CD14-positive monocyte (primary cell): ENCODE results near the gene POLR2J2. TPM values are rescaled to one million over a fixed set of nuclear protein-coding genes. Genes with fewer than 3 reads are reported as not detected.
"Not testable (repeated sequence)": the region's sequence is repeated elsewhere in the genome, so short reads cannot be mapped to it uniquely, and the experiment has no call there.

ENCODE experiments used
- DNase-seq, 3 donors: peaks; one replicate each; pipeline ENCODE4 v3.0.0-alpha.2; 2011 to 2022
- H2AFZ ChIP-seq: 2 replicates; pipeline ENCODE4 v1.6.0; 2012; ENCODE audit warnings: mild to moderate bottlenecking, low read depth, low read length, inconsistent platforms; ENCODE audit not compliant: insufficient read depth, poor library complexity, severe bottlenecking
- H3K27ac ChIP-seq, 2 donors: 1 replicate in 1 of 2; 2 replicates in 1 of 2; pipeline ENCODE4 v1.5.1; 2012 to 2013; ENCODE audit warnings: low read length in 2 of 2, control low read depth in 1 of 2, inconsistent platforms in 1 of 2, low read depth in 1 of 2, mild to moderate bottlenecking in 1 of 2
- H3K27me3 ChIP-seq, 2 donors: one replicate each; pipeline versions ENCODE4 v1.6.0 to v1.6.1; 2011 to 2013; ENCODE audit warnings: low read length in 2 of 2; ENCODE audit not compliant: control insufficient read depth in 2 of 2, insufficient read depth in 2 of 2
- H3K36me3 ChIP-seq, 2 donors: replicated peaks in 1 of 2; 1 replicate in 1 of 2; 2 replicates in 1 of 2; pipeline versions ENCODE4 v1.5.1 to v1.6.1; 2012 to 2013; ENCODE audit warnings: low read length in 2 of 2, control low read depth in 1 of 2, inconsistent platforms in 1 of 2, mild to moderate bottlenecking in 1 of 2; ENCODE audit not compliant: insufficient read depth in 2 of 2, control insufficient read depth in 1 of 2
- H3K4me1 ChIP-seq, 2 donors: 1 replicate in 1 of 2; 2 replicates in 1 of 2; pipeline versions ENCODE4 v1.5.1 to v1.6.1; 2012 to 2013; ENCODE audit warnings: low read length in 2 of 2, control low read depth in 1 of 2, inconsistent platforms in 1 of 2, mild to moderate bottlenecking in 1 of 2, moderate library complexity in 1 of 2; ENCODE audit not compliant: insufficient read depth in 2 of 2, control insufficient read depth in 1 of 2
- H3K4me2 ChIP-seq: replicated peaks from 2 replicates; pipeline ENCODE3; 2012; ENCODE audit warnings: low read length, moderate library complexity, mild to moderate bottlenecking; ENCODE audit not compliant: poor library complexity, severe bottlenecking; ENCODE audit errors: extremely low read depth
- H3K4me3 ChIP-seq, 3 experiments: fragments of 200-600 bp in 1 of 3; sonication (generic) in 1 of 3; replicated peaks in 1 of 3; 1 replicate in 2 of 3; 2 replicates in 1 of 3; pipeline ENCODE4 v1.5.1; 2011 to 2013; ENCODE audit warnings: low read length in 3 of 3, mild to moderate bottlenecking in 3 of 3, control low read depth in 2 of 3, low read depth in 2 of 3, inconsistent platforms in 1 of 3, moderate library complexity in 1 of 3
- H3K79me2 ChIP-seq: 2 replicates; pipeline ENCODE4 v1.6.0; 2012; ENCODE audit warnings: mild to moderate bottlenecking, control low read depth, inconsistent platforms, low read length, moderate library complexity; ENCODE audit not compliant: insufficient read depth
- H3K9ac ChIP-seq: 2 replicates; pipeline ENCODE4 v1.6.0; 2017; ENCODE audit warnings: low read length, mild to moderate bottlenecking; ENCODE audit not compliant: insufficient read depth, poor library complexity, severe bottlenecking
- H3K9me3 ChIP-seq, 2 donors: replicated peaks in 1 of 2; 1 replicate in 1 of 2; 2 replicates in 1 of 2; pipeline versions ENCODE4 v1.5.1 to v1.6.1; 2012 to 2013; ENCODE audit warnings: low read length in 2 of 2, control low read depth in 1 of 2; ENCODE audit not compliant: control insufficient read depth in 1 of 2, insufficient read depth in 1 of 2
- H4K20me1 ChIP-seq: 2 replicates; pipeline ENCODE4 v1.6.0; 2012; ENCODE audit warnings: mild to moderate bottlenecking, low read length, control low read depth, moderate library complexity; ENCODE audit not compliant: insufficient read depth
- H3K27ac Mint-ChIP-seq, 7 donors: one replicate each; pipeline ENCODE4 v1.8.0; 2020; ENCODE audit warnings: mild to moderate bottlenecking in 7 of 7, mixed read lengths in 7 of 7, moderate library complexity in 6 of 7, inconsistent platforms in 2 of 7
- H3K27me3 Mint-ChIP-seq, 3 donors: one replicate each; pipeline ENCODE4 v1.8.0; 2021 to 2022; ENCODE audit warnings: low read depth in 3 of 3, mild to moderate bottlenecking in 3 of 3, mixed read lengths in 3 of 3, moderate library complexity in 3 of 3, inconsistent platforms in 1 of 3
- H3K36me3 Mint-ChIP-seq, 2 donors: one replicate each; pipeline ENCODE4 v1.8.0; 2020; ENCODE audit warnings: mixed read lengths in 2 of 2, inconsistent platforms in 1 of 2, mild to moderate bottlenecking in 1 of 2
- H3K4me1 Mint-ChIP-seq: one replicate; pipeline ENCODE4 v1.8.0; 2020; ENCODE audit warnings: mild to moderate bottlenecking, mixed read lengths
- H3K4me3 Mint-ChIP-seq, 2 donors: one replicate each; pipeline ENCODE4 v1.8.0; 2020; ENCODE audit warnings: mild to moderate bottlenecking in 2 of 2, mixed read lengths in 2 of 2, moderate library complexity in 1 of 2
- H3K9me3 Mint-ChIP-seq, 7 donors: one replicate each; pipeline ENCODE4 v1.8.0; 2020 to 2022; ENCODE audit warnings: mixed read lengths in 7 of 7, mild to moderate bottlenecking in 6 of 7, moderate library complexity in 6 of 7, inconsistent platforms in 2 of 7
- WGBS: methylation state at CpG from one replicate; pipeline ENCODE4 v1.1.5; 2013; ENCODE audit warnings: missing lambda C conversion rate; ENCODE audit not compliant: insufficient coverage; 5-methylcytosine and 5-hydroxymethylcytosine counted together
- intact Hi-C, 2 donors: fragments of 100-400 bp; cut with micrococcal nuclease; formaldehyde crosslinking; loops; one replicate each; pipeline versions ENCODE4 v1.15.0 to v1.15.1; 2023
- polyA plus RNA-seq, 3 donors: library from polyadenylated mRNA; depleted of rRNA in 1 of 3; unstranded in 2 of 3; stranded (reverse) in 1 of 3; fragments of 300-500 nt in 2 of 3; fragments of >200 nt in 1 of 3; fragmentation: Illumina TruSeq in 2 of 3; gene quantifications; 1 replicate in 2 of 3; 2 replicates in 1 of 3; pipeline ENCODE4 v1.2.3, GENCODE V29; 2012 to 2021

Gene POLR2J2
- polyA plus RNA-seq, 3 donors, result 1.1 to 5.5 (median 1.2) TPM

DNA sequence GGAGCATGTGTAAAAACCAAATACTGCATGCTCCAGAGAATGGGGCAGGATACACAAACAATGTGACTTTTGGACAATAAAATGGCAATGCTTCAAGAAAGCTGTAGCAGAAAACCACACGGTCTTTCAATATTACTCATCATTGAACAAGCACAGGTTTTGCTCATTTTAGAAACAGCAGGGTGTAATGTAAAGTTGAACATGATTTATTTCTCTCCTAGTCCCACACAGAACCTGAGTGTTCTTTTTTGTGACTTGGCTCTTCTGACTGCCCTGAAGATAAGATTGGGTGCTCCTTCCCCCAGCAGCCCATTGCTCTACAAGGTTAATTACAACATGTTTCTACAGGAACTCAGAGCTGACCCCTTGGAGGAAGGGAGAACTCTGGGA lies 42.2 kb upstream of the POLR2J2 start:
- H3K79me2 ChIP-seq, H3K27me3 Mint-ChIP-seq, H3K36me3 ChIP-seq, H2AFZ ChIP-seq, H3K4me2 ChIP-seq, H3K9ac ChIP-seq, intact Hi-C loops, H3K9me3 Mint-ChIP-seq, H3K9me3 ChIP-seq, H3K36me3 Mint-ChIP-seq, H3K27me3 ChIP-seq, DNase-seq, H4K20me1 ChIP-seq: not testable (repeated sequence)
- peak overlapping the region in 1 of 3 experiments; percentile 12 for H3K4me3 ChIP-seq
- no CpG with 5 or more reads among the region's 1 CpG for WGBS
- Mint-ChIP-seq H3K4me1 (peaks cover 28% of the 10 kb centered on the region), H3K4me3 (peak overlapping the region in 1 of 2 donors; percentile 49), H3K27ac (peak overlapping the region; percentile 39 to 94 (median 83))
- H3K4me1 ChIP-seq, result peaks cover 21 to 22% of the 10 kb centered on the region in 2 donors
- H3K27ac ChIP-seq, result peak overlapping the region in 1 of 2 donors; percentile 46

DNA sequence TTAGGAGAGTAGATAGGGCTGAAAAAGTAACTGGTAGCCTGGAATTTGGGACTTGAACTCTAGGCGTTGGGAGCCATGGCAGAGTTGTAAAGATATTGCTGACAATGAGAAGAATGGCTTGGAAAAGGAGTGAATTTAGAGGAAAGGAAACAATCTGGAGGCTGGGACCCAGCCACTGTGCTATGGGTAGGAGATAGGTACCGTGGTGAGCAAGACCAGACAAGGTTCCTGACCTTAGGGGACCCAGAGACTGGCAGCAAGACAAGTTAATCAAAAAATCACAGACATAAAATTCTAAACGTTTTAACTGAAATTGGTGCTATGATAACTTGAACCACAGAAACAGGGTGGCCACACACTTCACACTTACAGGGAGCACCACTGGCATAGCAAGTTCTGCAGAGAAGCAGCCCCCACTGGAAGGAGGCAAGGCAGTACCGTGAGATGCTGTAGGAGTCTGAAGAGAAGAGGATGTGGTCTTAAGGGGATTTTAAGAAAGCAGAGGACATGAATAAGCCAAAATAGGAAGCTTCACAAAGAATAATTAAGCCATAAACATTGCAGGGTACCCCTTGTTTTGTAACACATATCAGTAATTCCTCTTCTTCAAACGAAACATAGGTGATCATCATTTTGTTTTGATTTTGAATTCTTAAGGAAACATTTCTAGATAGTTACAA lies 41.7 kb upstream of the POLR2J2 start:
- H3K79me2 ChIP-seq, H3K9me3 ChIP-seq, H3K27me3 Mint-ChIP-seq, intact Hi-C loops, H3K9ac ChIP-seq, H4K20me1 ChIP-seq, H3K4me2 ChIP-seq, H3K36me3 ChIP-seq, H3K9me3 Mint-ChIP-seq, H2AFZ ChIP-seq, H3K36me3 Mint-ChIP-seq, H3K27me3 ChIP-seq: not testable (repeated sequence)
- Mint-ChIP-seq H3K4me3 (peak overlapping the region; percentile 42 to 49), H3K4me1 (peaks cover 23% of the 10 kb centered on the region), H3K27ac (peak overlapping the region; percentile 79 to 94 (median 83))
- WGBS, result 86% methylated on average over 1 of the region's 5 CpGs
- H3K4me3 ChIP-seq, result peak overlapping the region in 1 of 3 experiments; percentile 12
- H3K27ac ChIP-seq, result peak overlapping the region; percentile 9 to 46
- DNase-seq, result peak; percentile 27 to 76 (median 39)
- peaks cover 15 to 18% of the 10 kb centered on the region in 2 donors for H3K4me1 ChIP-seq

DNA sequence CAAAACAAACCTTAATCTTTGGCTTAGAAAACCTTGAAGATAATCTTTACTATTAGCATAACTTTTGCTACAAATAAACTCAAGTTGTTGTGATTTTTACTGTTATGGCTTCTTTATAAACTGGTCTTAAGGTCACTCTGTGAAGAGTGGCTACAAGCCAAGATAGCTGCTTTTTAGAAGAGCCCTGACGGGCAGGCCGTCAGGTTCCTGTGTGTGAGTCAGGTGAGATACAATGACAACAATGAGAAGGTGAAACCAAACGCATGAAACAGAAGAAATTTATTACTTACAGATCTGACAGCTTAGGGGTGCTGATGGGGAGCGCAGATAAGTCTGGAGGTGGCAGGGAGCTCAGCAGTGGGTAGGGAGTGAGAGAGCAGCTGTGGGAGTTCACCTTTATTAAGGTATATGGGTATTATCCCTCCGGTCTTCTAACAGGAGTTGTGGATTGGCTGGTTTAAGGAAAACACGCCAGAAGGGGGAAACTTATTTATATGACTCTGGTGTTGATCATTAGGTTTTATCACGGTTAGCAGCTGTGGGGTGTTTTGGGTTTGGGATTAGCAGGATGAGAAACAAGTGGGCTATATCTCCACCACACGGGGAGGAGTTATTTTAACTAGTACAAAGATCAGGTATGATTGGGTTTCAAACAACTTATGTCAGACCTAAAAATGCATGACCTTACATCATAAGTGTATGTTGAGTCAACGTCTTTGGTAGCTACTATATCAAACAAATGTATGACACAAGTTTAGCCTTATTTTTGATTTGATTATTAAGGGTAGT lies 27.7 kb upstream of the POLR2J2 start:
- H3K9me3 Mint-ChIP-seq, H3K4me1 ChIP-seq, H4K20me1 ChIP-seq, H3K9ac ChIP-seq, H2AFZ ChIP-seq, DNase-seq, H3K4me2 ChIP-seq, H3K27ac ChIP-seq, H3K4me3 Mint-ChIP-seq, H3K9me3 ChIP-seq, H3K27ac Mint-ChIP-seq, H3K79me2 ChIP-seq, H3K4me3 ChIP-seq, H3K27me3 ChIP-seq, H3K36me3 Mint-ChIP-seq, H3K27me3 Mint-ChIP-seq, intact Hi-C loops, H3K36me3 ChIP-seq: not testable (repeated sequence)
- 93% methylated on average over 3 of the region's 9 CpGs for WGBS
- peaks cover 10% of the 10 kb centered on the region for H3K4me1 Mint-ChIP-seq

DNA sequence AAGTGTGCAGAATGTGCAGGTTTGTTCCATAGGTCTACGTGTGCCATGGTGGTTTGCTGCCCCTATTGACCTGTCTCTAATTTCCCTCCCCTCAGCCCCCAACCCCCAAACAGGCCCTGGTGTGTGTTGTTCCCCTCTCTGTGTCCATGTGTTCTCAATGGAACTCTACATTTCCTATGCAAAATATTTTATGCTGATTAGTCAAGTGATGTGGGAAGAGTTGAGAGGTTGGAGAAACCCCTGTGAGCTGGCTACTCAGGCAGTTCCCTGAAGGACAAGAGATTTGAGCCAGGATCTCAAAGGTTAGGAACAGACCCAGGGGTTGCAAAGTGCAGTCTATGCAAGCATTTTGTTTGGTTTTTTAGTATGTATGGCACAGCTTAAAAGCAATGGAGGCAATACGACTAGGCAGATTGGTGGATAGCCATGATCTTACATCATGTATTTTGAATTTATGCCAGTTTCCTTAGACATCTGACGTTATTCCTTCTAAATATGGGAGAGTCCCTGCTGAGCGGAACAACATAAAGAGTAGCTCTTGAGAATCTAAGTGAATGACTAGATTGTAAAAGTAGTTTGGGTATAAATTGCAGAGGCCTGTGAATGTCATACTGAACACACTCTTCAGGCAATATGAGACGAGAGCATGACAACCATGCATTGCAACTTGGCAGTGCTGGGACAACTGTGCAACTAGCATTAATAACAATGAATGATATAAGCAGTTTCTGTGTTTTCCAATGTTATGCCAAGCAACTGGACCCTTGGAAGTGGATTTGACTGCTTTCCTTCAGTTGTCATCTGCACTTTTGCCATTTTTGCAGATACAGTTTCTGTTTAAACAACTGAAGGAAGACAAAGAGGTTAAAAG lies 26.4 kb upstream of the POLR2J2 start:
- H3K4me3 ChIP-seq, H3K27me3 Mint-ChIP-seq, H3K9me3 ChIP-seq, H3K4me1 ChIP-seq, H3K27me3 ChIP-seq, H3K36me3 Mint-ChIP-seq, H4K20me1 ChIP-seq, H3K4me2 ChIP-seq, H3K4me3 Mint-ChIP-seq, intact Hi-C loops, H3K9me3 Mint-ChIP-seq, H3K9ac ChIP-seq, H3K27ac ChIP-seq, DNase-seq, H3K36me3 ChIP-seq, H3K27ac Mint-ChIP-seq, H3K79me2 ChIP-seq, H2AFZ ChIP-seq: not testable (repeated sequence)
- peaks cover 10% of the 10 kb centered on the region for H3K4me1 Mint-ChIP-seq
- no CpG with 5 or more reads among the region's 5 CpGs for WGBS
